Mononuclear cell (primary cell): ENCODE measurements around the gene PRKCI. TPM values are rescaled to one million over a fixed set of nuclear protein-coding genes. Genes with fewer than 3 reads are reported as not detected.
"Not testable (repeated sequence)": the region's sequence is repeated elsewhere in the genome, so short reads cannot be mapped to it uniquely, and the experiment has no call there.

ENCODE experiments used
- H3K27me3 ChIP-seq: 2 replicates; pipeline ENCODE4 v1.6.0; 2011; ENCODE audit warnings: low read length, control low read depth; ENCODE audit not compliant: insufficient read depth
- H3K4me1 ChIP-seq: 2 replicates; pipeline ENCODE4 v1.5.1; 2011; ENCODE audit warnings: mild to moderate bottlenecking, low read length, control low read depth; ENCODE audit not compliant: insufficient read depth
- H3K4me3 ChIP-seq: 2 replicates; pipeline ENCODE4 v1.5.1; 2011; ENCODE audit warnings: mild to moderate bottlenecking, low read length, moderate library complexity
- H3K9me3 ChIP-seq: 2 replicates; pipeline ENCODE4 v1.5.1; 2011; ENCODE audit warnings: low read depth, mild to moderate bottlenecking, control low read depth, low read length
- total RNA-seq: library from RNA; depleted of rRNA; stranded (reverse); fragments of >200 nt; gene quantifications from one replicate; pipeline ENCODE4 v1.2.3, GENCODE V29; 2012

Gene PRKCI
- total RNA-seq, 1 donor = 20.0 TPM

DNA sequence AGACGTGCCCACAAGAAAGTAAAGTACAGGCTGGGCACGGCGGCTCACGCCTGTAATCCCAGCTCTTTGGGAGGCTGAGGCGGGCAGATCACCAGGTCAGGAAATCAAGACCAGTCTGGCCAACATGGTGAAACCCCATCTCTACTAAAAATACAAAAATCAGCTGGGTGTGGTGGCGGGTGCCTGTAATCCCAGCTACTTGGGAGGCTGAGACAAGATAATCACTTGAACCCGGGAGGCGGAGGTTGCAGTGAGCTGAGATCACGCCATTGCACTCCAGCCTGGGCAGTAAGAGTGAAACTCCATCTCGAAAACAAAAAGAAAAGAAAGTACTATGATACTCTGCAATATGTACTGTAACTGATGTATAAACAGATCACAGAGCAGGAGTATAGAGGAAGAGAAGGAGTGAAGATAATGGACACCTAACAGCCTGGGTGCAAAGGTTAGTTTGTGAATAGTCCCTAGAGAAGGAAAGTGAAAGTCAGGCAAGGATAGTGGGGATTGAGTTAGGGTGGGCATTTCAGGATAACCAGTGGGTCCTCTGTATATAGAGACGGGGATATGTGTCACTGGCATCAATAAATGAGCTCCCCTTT lies 16.0 kb upstream of the PRKCI start:
- H3K4me3 ChIP-seq, H3K27me3 ChIP-seq, H3K9me3 ChIP-seq, H3K4me1 ChIP-seq: not testable (repeated sequence)

DNA sequence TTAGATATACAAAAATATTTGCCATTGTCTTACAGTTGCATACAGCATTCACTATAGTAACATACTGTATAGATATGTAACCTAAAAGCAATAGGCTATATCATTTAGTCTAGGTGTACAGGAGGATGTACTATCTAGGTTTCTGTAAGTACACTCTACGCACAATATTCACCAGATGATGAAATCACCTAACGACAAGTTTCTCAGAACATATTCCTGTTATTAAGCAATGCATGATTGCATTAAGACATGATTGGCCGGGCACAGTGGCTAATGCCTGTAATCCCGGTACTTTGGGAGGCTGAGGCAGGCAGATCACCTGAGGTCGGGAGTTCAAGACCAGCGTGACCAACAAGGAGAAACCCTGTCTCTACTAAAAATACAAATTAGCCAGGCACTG lies 14.5 kb upstream of the PRKCI start:
- Histone ChIP-seq H3K9me3 (no peaks in the 10 kb centered on the region), H3K4me1 (no peaks in the 10 kb centered on the region), H3K27me3 (no peaks in the 10 kb centered on the region), H3K4me3 (no peak overlapping the region)

DNA sequence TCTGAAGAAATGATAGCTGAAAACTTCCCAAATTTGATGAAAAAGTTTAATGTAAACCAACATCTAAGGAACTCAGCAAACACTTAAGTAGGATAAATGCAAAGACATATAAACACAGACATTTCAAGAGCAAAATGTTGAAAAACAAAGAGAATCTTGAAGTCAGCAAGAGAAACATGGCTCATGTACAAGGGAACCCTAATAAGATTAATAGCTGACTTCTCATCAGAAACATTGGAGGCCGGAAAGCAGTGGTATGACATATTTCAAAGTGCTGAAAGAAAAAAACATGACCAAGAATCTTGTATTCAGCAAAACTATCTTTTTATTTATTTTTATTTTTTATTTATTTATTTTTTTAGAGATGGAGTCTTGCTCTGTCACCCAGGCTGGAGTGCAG lies 10.6 kb upstream of the PRKCI start:
- Histone ChIP-seq H3K9me3 (no peaks in the 10 kb centered on the region), H3K4me1 (no peaks in the 10 kb centered on the region), H3K4me3 (no peak overlapping the region), H3K27me3 (no peaks in the 10 kb centered on the region)

DNA sequence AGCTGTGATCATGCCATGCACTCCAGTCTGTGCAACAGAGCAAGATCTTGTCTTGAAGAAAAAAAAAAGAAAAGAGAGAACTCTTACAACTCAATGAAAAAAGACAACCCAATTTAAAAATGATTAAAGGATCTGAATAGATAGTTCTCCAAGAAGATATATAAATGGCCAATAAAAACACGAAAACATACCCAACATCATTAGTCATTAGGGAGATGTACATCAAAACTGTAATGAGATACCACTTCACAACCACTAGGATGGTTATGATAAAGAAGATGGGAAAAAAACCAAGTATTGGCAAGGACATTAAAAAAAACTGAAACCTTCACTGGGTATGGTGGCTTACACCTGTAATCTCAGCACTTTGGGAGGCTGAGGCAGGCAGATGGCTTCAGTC lies 2.4 kb upstream of the PRKCI start:
- Histone ChIP-seq H3K9me3 (no peaks in the 10 kb centered on the region), H3K4me1 (peaks cover 15% of the 10 kb centered on the region), H3K27me3 (no peaks in the 10 kb centered on the region), H3K4me3 (no peak overlapping the region)

DNA sequence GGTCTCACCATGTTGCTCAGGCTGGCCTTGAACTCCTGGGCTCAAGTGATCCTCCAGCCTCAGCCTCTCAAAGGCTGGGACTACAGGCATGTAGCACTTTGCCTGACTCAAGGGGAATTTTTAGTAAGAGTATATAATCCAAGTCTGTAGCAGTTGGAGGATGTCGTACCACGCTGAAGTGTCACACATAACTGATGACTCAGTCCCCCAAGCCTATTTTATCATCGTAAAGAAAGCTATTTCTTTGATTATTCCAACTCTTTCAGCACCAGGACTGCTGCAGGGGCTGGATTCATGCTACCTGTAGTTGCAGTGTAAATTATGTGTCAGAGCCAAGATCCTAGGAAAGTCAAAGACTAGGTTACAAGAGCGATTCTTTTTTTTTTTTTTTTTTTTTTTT lies 1.4 kb upstream of the PRKCI start:
- no peak overlapping the region for H3K4me3 ChIP-seq
- H3K9me3 ChIP-seq = no peaks in the 10 kb centered on the region
- H3K27me3 ChIP-seq = no peaks in the 10 kb centered on the region
- H3K4me1 ChIP-seq = peaks cover 15% of the 10 kb centered on the region

DNA sequence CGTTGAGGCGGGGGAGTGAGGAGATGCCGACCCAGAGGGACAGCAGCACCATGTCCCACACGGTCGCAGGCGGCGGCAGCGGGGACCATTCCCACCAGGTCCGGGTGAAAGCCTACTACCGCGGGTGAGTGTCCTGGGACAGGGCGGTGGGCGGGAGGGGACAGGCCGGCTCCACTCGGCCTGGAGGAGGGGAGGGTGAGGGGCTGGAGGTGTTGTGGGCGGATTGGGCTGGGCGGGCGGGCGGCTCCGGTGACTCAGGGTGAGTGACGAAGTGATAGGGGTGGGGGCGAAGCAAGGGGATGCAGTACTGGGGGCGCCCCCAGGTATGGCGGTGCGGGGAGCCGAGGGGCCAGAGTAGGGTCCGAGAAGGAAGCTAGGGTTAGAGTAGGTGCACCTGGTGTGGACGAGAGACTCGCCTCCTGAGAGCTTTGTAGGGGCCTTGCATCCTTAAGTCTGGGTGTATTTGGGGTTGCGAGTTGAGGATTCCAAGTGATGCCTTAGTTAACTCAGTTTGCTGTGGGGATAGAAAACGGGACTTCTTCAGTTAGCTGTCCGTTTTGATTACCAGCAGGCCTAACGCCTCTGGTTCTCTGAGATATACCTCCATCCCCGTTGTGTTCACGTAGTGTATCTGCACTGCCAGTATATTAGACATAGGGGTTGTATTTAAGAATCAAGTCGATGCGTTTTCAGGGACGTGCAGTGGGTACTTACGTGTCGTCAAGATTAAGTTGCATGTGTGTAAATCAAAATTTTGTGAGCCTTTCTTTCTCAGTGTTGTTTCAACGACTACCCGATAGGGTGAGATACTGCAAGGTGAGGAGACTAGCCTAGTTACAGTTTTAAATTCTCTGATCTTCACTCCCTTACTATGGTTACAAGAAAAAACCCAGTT lies 670 bp downstream of the PRKCI start:
- H3K9me3 ChIP-seq = no peaks in the 10 kb centered on the region
- peaks cover 15% of the 10 kb centered on the region for H3K4me1 ChIP-seq
- no peaks in the 10 kb centered on the region for H3K27me3 ChIP-seq
- peak overlapping the region; percentile 71 for H3K4me3 ChIP-seq

DNA sequence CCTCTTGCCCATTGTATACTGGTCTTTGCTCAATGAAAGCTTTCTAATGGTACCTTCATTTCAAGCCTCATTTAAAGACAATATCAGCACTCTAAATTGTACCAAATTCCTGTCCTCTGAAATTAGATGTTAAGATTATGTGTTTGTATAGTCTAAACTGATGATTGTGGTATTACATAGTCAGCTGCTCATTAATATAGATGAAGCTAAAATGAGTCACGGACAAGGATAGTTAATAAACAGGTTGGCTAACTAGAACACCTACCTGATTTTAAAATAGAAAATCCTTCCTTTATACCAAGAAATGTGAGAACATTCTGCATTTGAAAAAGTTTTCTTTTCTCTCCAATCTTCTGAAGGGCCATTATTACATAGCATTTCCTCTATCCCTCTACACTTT lies 2.9 kb downstream of the PRKCI start:
- Histone ChIP-seq H3K4me3 (no peak overlapping the region), H3K27me3 (no peaks in the 10 kb centered on the region), H3K4me1 (peaks cover 15% of the 10 kb centered on the region), H3K9me3 (no peaks in the 10 kb centered on the region)

DNA sequence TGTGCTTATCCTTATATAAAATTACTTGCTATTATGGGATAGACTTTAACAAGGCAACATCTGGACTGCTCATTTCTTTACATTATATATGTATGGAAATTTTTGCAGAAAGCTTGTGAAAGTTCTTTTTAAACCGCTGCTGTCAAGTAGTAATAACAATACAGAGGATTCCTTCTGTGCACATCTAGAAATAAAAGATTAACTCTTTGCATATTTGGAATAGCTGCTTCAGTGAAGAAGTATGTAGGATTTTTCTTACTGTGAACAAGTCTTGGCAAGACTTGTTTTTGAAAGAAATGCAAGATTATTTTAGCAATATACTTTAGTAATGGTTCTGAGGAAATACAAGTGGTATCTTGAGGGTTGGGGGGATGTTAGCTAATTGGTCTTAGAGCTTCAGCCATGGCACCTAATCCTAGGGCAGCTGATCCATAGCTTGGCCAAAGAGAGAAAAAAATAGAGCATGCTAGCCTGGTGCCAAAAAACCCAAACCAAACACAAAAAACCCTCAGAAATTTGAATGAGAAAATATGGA lies 4.3 kb downstream of the PRKCI start:
- no peaks in the 10 kb centered on the region for H3K27me3 ChIP-seq

DNA sequence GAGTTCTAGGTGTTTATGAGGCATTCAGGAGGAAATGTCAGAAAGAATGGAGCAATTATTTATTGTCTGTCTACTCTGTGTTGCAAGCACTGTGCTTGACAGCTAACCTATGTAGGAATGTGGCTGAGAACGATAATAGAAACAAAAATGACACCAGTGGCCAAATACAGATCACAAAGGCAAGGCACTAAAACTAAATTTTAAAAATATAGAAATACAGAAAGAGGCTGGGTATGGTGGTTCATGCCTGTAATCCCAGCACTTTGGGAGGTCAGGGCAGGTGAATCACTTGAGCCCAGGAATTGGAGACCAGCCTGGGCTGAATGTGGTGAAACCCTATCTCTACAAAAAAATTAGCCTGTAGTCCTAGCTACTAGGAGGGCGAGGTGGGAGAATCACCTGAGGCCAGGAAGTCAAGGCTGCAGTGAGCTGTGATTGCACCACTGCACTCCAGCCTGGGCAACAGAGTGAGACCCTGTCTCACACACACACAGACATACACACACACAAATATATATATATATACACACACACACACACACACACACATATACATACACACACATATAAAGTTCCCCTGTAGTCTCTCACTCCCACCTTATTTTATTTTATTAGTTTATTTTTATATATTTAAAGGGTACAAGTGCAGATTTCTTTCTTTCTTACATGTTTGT lies 6.0 kb downstream of the PRKCI start:
- H3K27me3 ChIP-seq = no peaks in the 10 kb centered on the region
- no peaks in the 10 kb centered on the region for H3K9me3 ChIP-seq
- H3K4me3 ChIP-seq = no peak overlapping the region
- H3K4me1 ChIP-seq = peaks cover 10% of the 10 kb centered on the region

More for the DNA sequence above, 4.3 kb downstream of the PRKCI start:
- no peaks in the 10 kb centered on the region for H3K9me3 ChIP-seq
- H3K4me3 ChIP-seq = no peak overlapping the region
- H3K4me1 ChIP-seq = peaks cover 13% of the 10 kb centered on the region

DNA sequence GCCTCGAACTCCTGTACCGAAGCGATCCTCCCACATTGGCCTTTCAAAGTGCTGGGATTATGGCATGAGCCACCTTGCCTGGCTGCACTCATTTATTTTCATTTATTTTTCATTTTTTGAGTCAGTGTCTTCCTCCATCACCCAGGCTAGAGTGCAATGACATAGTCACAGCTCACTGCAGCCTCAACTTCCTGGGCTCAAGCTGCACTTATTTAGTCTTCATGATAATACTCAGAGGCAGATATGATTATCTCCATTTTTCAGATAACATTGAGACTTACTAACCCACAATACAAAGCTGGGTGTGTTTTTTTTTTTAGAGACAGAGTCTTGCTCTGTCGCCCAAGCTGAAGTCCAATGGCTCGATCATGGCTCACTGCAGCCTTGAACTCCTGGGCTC lies 10.0 kb downstream of the PRKCI start:
- no peaks in the 10 kb centered on the region for H3K9me3 ChIP-seq
- no peak overlapping the region for H3K4me3 ChIP-seq
- no peaks in the 10 kb centered on the region for H3K27me3 ChIP-seq
- H3K4me1 ChIP-seq = peaks cover 6% of the 10 kb centered on the region

DNA sequence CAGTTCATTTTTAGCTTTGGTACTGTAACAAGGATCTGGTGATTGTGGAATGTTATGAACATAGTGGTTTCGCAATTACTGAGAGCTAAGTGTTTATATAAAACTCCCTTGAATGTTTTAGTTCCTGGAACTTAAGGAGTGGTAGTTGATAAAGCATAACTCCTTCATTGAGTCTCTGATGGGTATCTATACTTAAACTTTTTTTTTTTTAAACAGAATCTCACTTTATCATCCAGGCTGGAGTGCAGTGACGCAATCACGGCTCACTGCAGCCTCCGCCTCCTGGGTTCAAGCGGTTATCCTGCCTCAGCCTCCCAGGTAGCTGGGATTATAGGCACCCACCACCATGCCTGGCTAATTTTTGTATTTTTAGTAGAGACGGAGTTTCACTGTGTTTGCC lies 11.3 kb downstream of the PRKCI start:
- Histone ChIP-seq H3K9me3 (no peaks in the 10 kb centered on the region), H3K27me3 (no peaks in the 10 kb centered on the region), H3K4me1 (peaks cover 6% of the 10 kb centered on the region), H3K4me3 (no peak overlapping the region)

DNA sequence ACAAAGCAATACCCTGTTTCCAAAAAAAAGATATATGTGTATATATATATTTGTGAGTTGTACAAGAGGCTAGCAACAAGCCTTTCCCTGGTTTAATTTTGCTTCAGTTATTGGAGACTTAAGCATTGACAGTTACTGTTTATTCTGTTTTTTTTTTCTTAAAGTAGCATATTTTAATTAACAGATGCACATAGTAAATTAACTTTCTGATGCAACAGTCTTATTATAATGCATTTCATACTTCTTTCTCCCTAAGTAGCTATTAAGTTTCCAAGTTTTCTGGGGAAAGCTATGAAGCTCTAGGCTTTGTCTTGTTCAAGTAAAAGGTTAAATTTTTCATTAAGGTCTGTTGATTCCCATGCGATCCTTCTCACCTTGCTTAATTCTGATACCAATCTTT lies 17.9 kb downstream of the PRKCI start:
- Histone ChIP-seq H3K4me3 (no peak overlapping the region), H3K27me3 (no peaks in the 10 kb centered on the region), H3K9me3 (no peaks in the 10 kb centered on the region), H3K4me1 (no peaks in the 10 kb centered on the region)

DNA sequence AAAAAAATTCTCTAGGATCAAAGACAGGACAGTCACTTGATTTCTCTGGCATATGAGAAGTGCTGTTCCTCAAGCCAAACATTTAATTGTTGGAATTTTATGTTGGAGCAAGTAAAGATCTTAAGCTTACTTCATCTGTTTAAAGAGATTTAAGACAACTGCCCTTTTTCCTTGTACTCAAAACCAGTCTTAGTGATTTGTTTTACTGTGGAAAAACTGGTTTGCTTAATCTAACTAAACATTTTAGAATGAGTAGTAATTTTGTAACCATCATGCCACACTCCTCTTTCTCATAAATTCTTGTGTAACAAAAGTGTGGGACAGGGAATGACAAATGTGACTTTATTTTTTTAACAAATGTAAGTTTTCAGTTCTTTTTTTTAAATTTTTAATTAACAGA lies 18.4 kb downstream of the PRKCI start:
- H3K9me3 ChIP-seq = no peaks in the 10 kb centered on the region

DNA sequence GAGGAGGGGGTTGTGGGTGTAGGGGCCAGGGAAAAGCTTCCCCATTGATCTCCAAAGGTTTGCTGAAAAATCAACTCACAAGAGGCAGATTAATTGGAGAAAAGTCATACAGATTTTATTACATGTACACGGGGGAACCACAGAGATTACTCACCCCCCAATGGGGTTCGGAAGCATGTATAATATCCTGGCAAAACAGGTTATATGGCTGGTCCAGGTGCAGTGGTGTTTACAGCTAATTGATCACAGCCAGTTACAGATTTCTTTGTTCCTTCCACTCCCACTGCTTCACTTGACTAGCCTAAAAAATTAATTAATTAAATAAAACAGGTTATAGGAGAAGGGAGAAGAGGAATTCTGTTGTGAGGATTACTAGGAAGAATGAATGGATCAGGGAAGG lies 22.4 kb downstream of the PRKCI start:
- no peaks in the 10 kb centered on the region for H3K4me1 ChIP-seq
- no peaks in the 10 kb centered on the region for H3K9me3 ChIP-seq
- H3K27me3 ChIP-seq = no peaks in the 10 kb centered on the region
- no peak overlapping the region for H3K4me3 ChIP-seq

More for the DNA sequence above, 18.4 kb downstream of the PRKCI start:
- Histone ChIP-seq H3K4me3 (no peak overlapping the region), H3K27me3 (no peaks in the 10 kb centered on the region), H3K4me1 (no peaks in the 10 kb centered on the region)

DNA sequence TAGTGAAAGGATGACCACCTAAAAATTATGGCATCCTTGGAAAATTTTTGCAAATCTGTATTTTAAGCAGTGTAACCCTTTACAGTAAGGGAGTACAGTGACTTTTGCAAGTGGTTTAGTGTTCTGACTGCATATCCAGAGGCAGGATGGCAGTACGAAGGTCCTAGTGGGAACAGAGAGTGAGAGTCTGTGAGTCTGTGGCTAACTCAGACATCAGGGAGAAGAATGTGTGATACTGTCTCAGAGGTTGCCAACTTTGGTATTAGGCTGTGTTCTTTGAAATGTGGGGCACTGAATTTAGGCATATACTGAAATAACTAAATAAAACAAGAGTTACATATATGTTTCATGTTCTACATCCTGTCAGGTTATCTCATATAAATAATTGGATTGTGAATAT lies 25.7 kb downstream of the PRKCI start:
- no peaks in the 10 kb centered on the region for H3K4me1 ChIP-seq
- no peaks in the 10 kb centered on the region for H3K27me3 ChIP-seq
- no peaks in the 10 kb centered on the region for H3K9me3 ChIP-seq
- no peak overlapping the region for H3K4me3 ChIP-seq
